OCI-LY1 (cell line): Measurements from ENCODE around the gene WWOX.

Experiments used
- H2AFZ ChIP-seq: fragments of 200-600 bp; sonication (generic), shearing (Covaris generic); 2 replicates; pipeline ENCODE4 v1.6.0; 2014; ENCODE audit warnings: antibody characterized with exemption, mild to moderate bottlenecking, low read length
- H3F3A ChIP-seq: fragments of 200-600 bp; sonication (generic), shearing (Covaris generic); 2 replicates; pipeline ENCODE4 v1.6.0; 2014; ENCODE audit warnings: mild to moderate bottlenecking, antibody characterized with exemption, low read length, moderate library complexity; ENCODE audit not compliant: insufficient read depth
- H3K27ac ChIP-seq: fragments of 200-600 bp; sonication (generic); 2 replicates; pipeline ENCODE4 v1.5.1; 2014; ENCODE audit warnings: low read length, mixed run types, mild to moderate bottlenecking, low read depth; ENCODE audit not compliant: poor library complexity, severe bottlenecking
- H3K27me3 ChIP-seq: fragments of 200-600 bp; sonication (generic); 2 replicates; pipeline ENCODE4 v1.6.0; 2014; ENCODE audit warnings: antibody characterized with exemption, mild to moderate bottlenecking, low read length, moderate library complexity; ENCODE audit not compliant: insufficient read depth
- H3K36me3 ChIP-seq: fragments of 200-600 bp; sonication (generic); 2 replicates; pipeline ENCODE4 v1.6.1; 2014; ENCODE audit warnings: mild to moderate bottlenecking, antibody characterized with exemption, low read length, moderate library complexity, mixed read lengths; ENCODE audit not compliant: insufficient read depth
- H3K4me1 ChIP-seq: fragments of 200-600 bp; sonication (generic); 2 replicates; pipeline ENCODE4 v1.5.1; 2014; ENCODE audit warnings: mild to moderate bottlenecking, low read length, moderate library complexity; ENCODE audit not compliant: insufficient read depth, severe bottlenecking
- H3K4me2 ChIP-seq: fragments of 200-600 bp; sonication (generic), shearing (Covaris generic); 2 replicates; pipeline ENCODE4 v1.6.1; 2014; ENCODE audit warnings: low read length
- H3K4me3 ChIP-seq: fragments of 200-600 bp; sonication (generic); 2 replicates; pipeline ENCODE4 v1.5.1; 2014; ENCODE audit warnings: low read length, low read depth, mild to moderate bottlenecking, mixed read lengths; ENCODE audit not compliant: poor library complexity, severe bottlenecking
- H3K79me2 ChIP-seq: fragments of 200-600 bp; shearing (Covaris generic); 2 replicates; pipeline ENCODE4 v1.6.1; 2016; ENCODE audit warnings: mixed run types, low read length, mixed read lengths; ENCODE audit not compliant: insufficient read depth
- H3K9ac ChIP-seq: fragments of 200-600 bp; sonication (generic), shearing (Covaris generic); 2 replicates; pipeline ENCODE4 v1.6.1; 2014; ENCODE audit warnings: mild to moderate bottlenecking, low read length, mixed read lengths
- H3K9me2 ChIP-seq: fragments of 200-600 bp; sonication (generic), shearing (Covaris generic); 2 replicates; pipeline ENCODE4 v1.6.1; 2014; ENCODE audit warnings: low read depth, mild to moderate bottlenecking, low read length, mixed read lengths
- H3K9me3 ChIP-seq: fragments of 200-600 bp; shearing (Covaris generic); 2 replicates; pipeline ENCODE4 v1.6.1; 2014; ENCODE audit warnings: low read length, mixed read lengths
- H4K20me1 ChIP-seq: fragments of 200-600 bp; sonication (generic), shearing (Covaris generic); 2 replicates; pipeline ENCODE4 v1.6.0; 2016; ENCODE audit warnings: mild to moderate bottlenecking, low read length; ENCODE audit not compliant: insufficient read depth
- EZH2 ChIP-seq: fragments of 200-600 bp; sonication (generic), shearing (Covaris generic); IDR thresholded peaks from 2 replicates; pipeline ENCODE4 v1.8.0; 2017; ENCODE audit warnings: borderline replicate concordance, mixed run types, mild to moderate bottlenecking, antibody characterized with exemption, low read length, moderate library complexity, mixed read lengths
- TF ChIP-seq, protein P1 (sequence below): fragments of 200-600 bp; sonication (generic), shearing (Covaris generic); IDR thresholded peaks from 2 replicates; pipeline ENCODE4 v1.5.1; 2017; ENCODE audit warnings: mild to moderate bottlenecking, antibody characterized with exemption, low read length, moderate library complexity, mixed read lengths

WWOX gene

DNA sequence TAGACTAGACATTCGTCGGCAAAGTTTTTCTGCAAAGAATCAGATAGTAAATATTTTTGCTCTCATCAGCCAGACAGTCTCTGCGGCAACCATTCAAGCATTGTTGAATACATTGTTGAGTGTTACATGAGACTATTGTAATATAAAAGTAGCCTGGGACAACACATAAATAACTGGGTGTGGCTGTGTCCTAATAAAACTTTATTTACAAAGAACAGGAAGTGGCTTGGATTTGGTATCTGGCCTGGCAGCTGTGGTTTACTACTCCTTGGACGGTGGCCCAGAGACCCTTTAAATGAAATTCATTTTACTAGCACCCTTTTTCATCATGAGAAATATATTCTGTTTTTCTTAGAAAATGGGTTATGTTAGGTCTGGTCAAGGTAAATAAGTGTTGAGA is 297.2 kb downstream of the WWOX start:
- no peak for TF ChIP-seq EZH2
- H3K36me3 ChIP-seq = no peaks in the 10 kb centered on the region
- no peaks in the 10 kb centered on the region for H3K79me2 ChIP-seq

DNA sequence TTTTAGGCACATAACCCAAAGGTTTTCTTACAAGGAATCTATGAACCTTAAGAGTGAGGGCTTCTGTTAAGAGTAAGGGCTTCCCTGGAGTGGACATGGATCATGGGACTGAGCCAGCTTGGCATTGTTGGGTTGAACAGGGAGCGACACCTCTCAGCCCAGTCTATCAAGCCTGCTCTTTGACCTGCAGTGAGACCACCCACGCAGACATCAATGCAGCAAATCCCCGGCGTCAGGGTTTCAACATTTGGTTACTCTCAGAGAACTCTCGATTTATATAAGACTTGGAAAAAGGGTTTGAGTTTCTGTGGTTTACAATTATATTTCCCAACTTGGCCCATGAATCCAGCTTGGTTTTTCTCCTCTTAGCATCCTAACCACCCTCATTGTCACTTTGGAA is 299.9 kb downstream of the WWOX start:
- no peak overlapping the region for H2AFZ ChIP-seq
- H3K4me3 ChIP-seq = no peak overlapping the region
- H4K20me1 ChIP-seq = no peaks in the 10 kb centered on the region
- no peaks in the 10 kb centered on the region for H3F3A ChIP-seq
- TF ChIP-seq, protein P1, sequence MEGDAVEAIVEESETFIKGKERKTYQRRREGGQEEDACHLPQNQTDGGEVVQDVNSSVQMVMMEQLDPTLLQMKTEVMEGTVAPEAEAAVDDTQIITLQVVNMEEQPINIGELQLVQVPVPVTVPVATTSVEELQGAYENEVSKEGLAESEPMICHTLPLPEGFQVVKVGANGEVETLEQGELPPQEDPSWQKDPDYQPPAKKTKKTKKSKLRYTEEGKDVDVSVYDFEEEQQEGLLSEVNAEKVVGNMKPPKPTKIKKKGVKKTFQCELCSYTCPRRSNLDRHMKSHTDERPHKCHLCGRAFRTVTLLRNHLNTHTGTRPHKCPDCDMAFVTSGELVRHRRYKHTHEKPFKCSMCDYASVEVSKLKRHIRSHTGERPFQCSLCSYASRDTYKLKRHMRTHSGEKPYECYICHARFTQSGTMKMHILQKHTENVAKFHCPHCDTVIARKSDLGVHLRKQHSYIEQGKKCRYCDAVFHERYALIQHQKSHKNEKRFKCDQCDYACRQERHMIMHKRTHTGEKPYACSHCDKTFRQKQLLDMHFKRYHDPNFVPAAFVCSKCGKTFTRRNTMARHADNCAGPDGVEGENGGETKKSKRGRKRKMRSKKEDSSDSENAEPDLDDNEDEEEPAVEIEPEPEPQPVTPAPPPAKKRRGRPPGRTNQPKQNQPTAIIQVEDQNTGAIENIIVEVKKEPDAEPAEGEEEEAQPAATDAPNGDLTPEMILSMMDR = no peak
- no peak for TF ChIP-seq EZH2
- no peak overlapping the region for H3K27ac ChIP-seq
- H3K27me3 ChIP-seq = no peaks in the 10 kb centered on the region
- no peak overlapping the region for H3K4me2 ChIP-seq
- no peaks in the 10 kb centered on the region for H3K79me2 ChIP-seq
- H3K36me3 ChIP-seq = no peaks in the 10 kb centered on the region
- H3K9me2 ChIP-seq = no peaks in the 10 kb centered on the region
- no peak overlapping the region for H3K9ac ChIP-seq
- no peaks in the 10 kb centered on the region for H3K4me1 ChIP-seq
- no peaks in the 10 kb centered on the region for H3K9me3 ChIP-seq

More for the DNA sequence above, 297.2 kb downstream of the WWOX start:
- H3K4me1 ChIP-seq = no peaks in the 10 kb centered on the region
- no peak overlapping the region for H3K27ac ChIP-seq
- no peaks in the 10 kb centered on the region for H3K27me3 ChIP-seq
- H3K9me3 ChIP-seq = no peaks in the 10 kb centered on the region
- H4K20me1 ChIP-seq = no peaks in the 10 kb centered on the region
- no peak overlapping the region for H3K4me3 ChIP-seq
- H3K4me2 ChIP-seq = no peak overlapping the region
- no peaks in the 10 kb centered on the region for H3K9me2 ChIP-seq
- no peaks in the 10 kb centered on the region for H3F3A ChIP-seq
- no peak overlapping the region for H3K9ac ChIP-seq
- no peak overlapping the region for H2AFZ ChIP-seq

DNA sequence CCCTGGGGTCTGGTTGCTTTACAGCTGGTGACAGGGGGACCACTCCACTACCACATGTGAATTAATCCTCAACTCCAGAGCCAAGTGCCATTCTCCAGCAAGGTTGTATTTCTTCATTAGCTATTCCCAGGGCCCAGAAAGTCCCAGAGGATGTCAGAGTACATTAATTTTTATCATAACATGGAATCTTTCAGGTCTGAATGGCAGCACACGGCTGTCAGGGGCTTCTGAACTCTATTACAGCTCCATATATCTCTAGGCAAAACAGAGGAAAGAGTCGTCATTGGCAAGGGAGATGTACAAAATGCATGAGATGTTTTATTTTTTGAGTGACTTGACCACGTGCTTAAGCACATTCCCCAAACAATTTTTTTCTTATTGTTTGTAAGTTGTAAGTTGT is 303.4 kb downstream of the WWOX start:
- no peak overlapping the region for H3K9ac ChIP-seq
- no peak overlapping the region for H3K4me2 ChIP-seq
- H2AFZ ChIP-seq = no peak overlapping the region
- no peaks in the 10 kb centered on the region for H3K79me2 ChIP-seq
- H3K4me1 ChIP-seq = no peaks in the 10 kb centered on the region
- no peaks in the 10 kb centered on the region for H3K27me3 ChIP-seq
- H3K9me2 ChIP-seq = no peaks in the 10 kb centered on the region
- H3K36me3 ChIP-seq = no peaks in the 10 kb centered on the region
- TF ChIP-seq EZH2 = no peak
- TF ChIP-seq, protein P1 = no peak
- H4K20me1 ChIP-seq = no peaks in the 10 kb centered on the region
- H3F3A ChIP-seq = no peaks in the 10 kb centered on the region
- H3K27ac ChIP-seq = no peak overlapping the region
- H3K9me3 ChIP-seq = no peaks in the 10 kb centered on the region
- H3K4me3 ChIP-seq = no peak overlapping the region

DNA sequence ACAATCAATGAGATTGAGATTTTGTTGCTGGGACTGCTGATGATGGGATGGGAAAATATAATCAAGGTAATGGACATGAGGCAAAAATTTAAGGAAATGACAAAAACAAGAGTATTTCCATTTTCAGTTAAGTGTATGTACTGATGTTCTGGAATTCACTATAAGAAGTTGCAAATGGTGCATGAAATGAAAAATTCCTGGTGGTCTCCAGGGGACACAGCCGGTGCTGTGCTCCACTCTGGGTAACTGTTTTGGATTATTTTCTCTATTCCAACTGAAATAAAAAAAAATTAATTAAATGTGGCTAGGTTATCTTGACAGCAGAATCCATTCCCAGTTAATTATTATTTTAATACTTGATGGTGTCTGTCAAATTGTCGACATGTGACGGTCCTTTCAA is 305.6 kb downstream of the WWOX start:
- TF ChIP-seq, protein P1 = no peak
- no peak for TF ChIP-seq EZH2
- no peak overlapping the region for H2AFZ ChIP-seq
- no peaks in the 10 kb centered on the region for H3K4me1 ChIP-seq
- H3K9ac ChIP-seq = no peak overlapping the region
- no peak overlapping the region for H3K4me2 ChIP-seq
- H3K27me3 ChIP-seq = no peaks in the 10 kb centered on the region
- no peak overlapping the region for H3K4me3 ChIP-seq
- H3K9me3 ChIP-seq = no peaks in the 10 kb centered on the region
- H4K20me1 ChIP-seq = no peaks in the 10 kb centered on the region
- H3F3A ChIP-seq = no peaks in the 10 kb centered on the region
- H3K9me2 ChIP-seq = no peaks in the 10 kb centered on the region
- no peaks in the 10 kb centered on the region for H3K79me2 ChIP-seq
- H3K36me3 ChIP-seq = no peaks in the 10 kb centered on the region
- H3K27ac ChIP-seq = no peak overlapping the region
